Lung microvascular endothelial cell (primary cell): Measurements from ENCODE around the gene DPYSL4. TPM values are rescaled to one million over a fixed set of nuclear protein-coding genes. Genes with fewer than 3 reads are reported as not detected.

Experiments
- DNase-seq, 2 donors: peaks; one replicate each; pipeline versions ENCODE4 v3.0.0 to v3.0.0-alpha.2; 2010; ENCODE audit warnings: low read depth in 2 of 2
- total RNA-seq: library from RNA; depleted of rRNA; stranded (reverse); fragments of >200 nt; gene quantifications from 2 replicates; pipeline ENCODE4 v1.2.1, GENCODE V29; 2014

The DPYSL4 gene
- total RNA-seq, 1 donor from 2014 or later: 0.40 TPM

GRCh38 chr10:132163826-132164515 is 22.8 kb upstream of the DPYSL4 start:
- DNase-seq: no peak

GRCh38 chr10:132164761-132165278 is 21.9 kb upstream of the DPYSL4 start:
- DNase-seq: no peak

GRCh38 chr10:132165416-132165980 is 21.2 kb upstream of the DPYSL4 start:
- no peak for DNase-seq

- DNase-seq: no peak
These were observed 20.4 kb upstream of the DPYSL4 start for GRCh38 chr10:132166216-132166950.

GRCh38 chr10:132167041-132167674 is 19.6 kb upstream of the DPYSL4 start:
- DNase-seq: no peak

GRCh38 chr10:132167976-132168375 is 18.8 kb upstream of the DPYSL4 start:
- DNase-seq: no peak

GRCh38 chr10:132168571-132169030 is 18.1 kb upstream of the DPYSL4 start:
- no peak for DNase-seq

- DNase-seq: no peak
These were observed 17.6 kb upstream of the DPYSL4 start for GRCh38 chr10:132169031-132169765.

- DNase-seq: no peak
These were observed 16.8 kb upstream of the DPYSL4 start for GRCh38 chr10:132169766-132170560.

- no peak for DNase-seq
These were observed 16.0 kb upstream of the DPYSL4 start for GRCh38 chr10:132170561-132171361.

- DNase-seq: no peak
These were observed 14.4 kb upstream of the DPYSL4 start for GRCh38 chr10:132172091-132173066.

- no peak for DNase-seq
These were observed 13.6 kb upstream of the DPYSL4 start for GRCh38 chr10:132173185-132173584.

GRCh38 chr10:132174237-132174636 is 12.5 kb upstream of the DPYSL4 start:
- no peak for DNase-seq

- no peak for DNase-seq
These were observed 11.3 kb upstream of the DPYSL4 start for GRCh38 chr10:132175408-132175807.

- DNase-seq: peak in 1 of 2 donors; percentile 90
These were observed 10.7 kb upstream of the DPYSL4 start for GRCh38 chr10:132175907-132176581.

GRCh38 chr10:132176623-132177500 is 9.9 kb upstream of the DPYSL4 start:
- DNase-seq: no peak

GRCh38 chr10:132178046-132178445 is 8.7 kb upstream of the DPYSL4 start:
- DNase-seq: no peak
